Tibial nerve (tissue), 4 donors: ENCODE results near the gene SAXO2. TPM values are rescaled to one million over a fixed set of nuclear protein-coding genes. Genes with fewer than 3 reads are reported as not detected.
A peak's percentile ranks its signal among the peaks of the same experiment; 100 is the strongest.
"Not testable (repeated sequence)": the region's sequence is repeated elsewhere in the genome, so short reads cannot be mapped to it uniquely, and the experiment has no call there.

Experiments
- DNase-seq, 2 donors: peaks; one replicate each; pipeline ENCODE4 v3.0.0-alpha.2; 2019; ENCODE audit warnings: low spot score in 2 of 2
- H3K27ac ChIP-seq, 4 donors: fragments of 200-600 bp; sonication (generic) in 3 of 4; one replicate each; pipeline ENCODE4 v1.5.1; 2017 to 2019; ENCODE audit warnings: mild to moderate bottlenecking in 1 of 4
- H3K27me3 ChIP-seq, 2 donors: fragments of 200-600 bp; sonication (generic) in 1 of 2; one replicate each; pipeline versions ENCODE4 v1.5.1 to v1.6.0; 2017 to 2019
- H3K36me3 ChIP-seq, 3 donors: fragments of 200-600 bp; sonication (generic); one replicate each; pipeline ENCODE4 v1.5.1; 2018 to 2019
- H3K4me1 ChIP-seq, 4 donors: fragments of 200-600 bp; sonication (generic) in 3 of 4; one replicate each; pipeline ENCODE4 v1.5.1; 2017 to 2019
- H3K4me3 ChIP-seq, 4 donors: fragments of 200-600 bp; sonication (generic) in 3 of 4; one replicate each; pipeline ENCODE4 v1.5.1; 2017 to 2019; ENCODE audit warnings: mild to moderate bottlenecking in 1 of 4, moderate library complexity in 1 of 4
- H3K9me3 ChIP-seq, 4 donors: fragments of 200-600 bp; sonication (generic) in 3 of 4; one replicate each; pipeline ENCODE4 v1.5.1; 2017 to 2019
- CTCF ChIP-seq, 5 experiments: fragments of 200-600 bp in 3 of 5; fragments of 450-650 bp in 2 of 5; sonication (generic) in 3 of 5; IDR thresholded peaks; one replicate each; pipeline ENCODE4 v1.5.1; 2016 to 2019; ENCODE audit warnings: antibody characterized with exemption in 5 of 5, mild to moderate bottlenecking in 3 of 5, moderate library complexity in 2 of 5
- EP300 ChIP-seq, 2 donors: sonication (generic); formaldehyde crosslinking; IDR thresholded peaks; one replicate each; pipeline ENCODE4 v1.6.1; 2017; ENCODE audit warnings: antibody characterized with exemption in 2 of 2, mild to moderate bottlenecking in 1 of 2
- POLR2A ChIP-seq, 2 donors: fragments of 450-650 bp; IDR thresholded peaks; one replicate each; pipeline ENCODE4 v1.6.1; 2017; ENCODE audit warnings: antibody characterized with exemption in 2 of 2, mild to moderate bottlenecking in 2 of 2, moderate library complexity in 2 of 2
- WGBS, 2 donors: methylation state at CpG; one replicate each; pipeline ENCODE4 v1.1.5; 2018; 5-methylcytosine and 5-hydroxymethylcytosine counted together
- total RNA-seq, 4 donors: library from RNA; depleted of rRNA; stranded (reverse); fragments of >200 nt; gene quantifications; one replicate each; pipeline ENCODE4 v1.1.0, GENCODE V29; 2016

The SAXO2 gene
- total RNA-seq, 4 donors from 2014 or later = 0.78 to 2.6 (median 1.5) TPM; not detected in 1

DNA sequence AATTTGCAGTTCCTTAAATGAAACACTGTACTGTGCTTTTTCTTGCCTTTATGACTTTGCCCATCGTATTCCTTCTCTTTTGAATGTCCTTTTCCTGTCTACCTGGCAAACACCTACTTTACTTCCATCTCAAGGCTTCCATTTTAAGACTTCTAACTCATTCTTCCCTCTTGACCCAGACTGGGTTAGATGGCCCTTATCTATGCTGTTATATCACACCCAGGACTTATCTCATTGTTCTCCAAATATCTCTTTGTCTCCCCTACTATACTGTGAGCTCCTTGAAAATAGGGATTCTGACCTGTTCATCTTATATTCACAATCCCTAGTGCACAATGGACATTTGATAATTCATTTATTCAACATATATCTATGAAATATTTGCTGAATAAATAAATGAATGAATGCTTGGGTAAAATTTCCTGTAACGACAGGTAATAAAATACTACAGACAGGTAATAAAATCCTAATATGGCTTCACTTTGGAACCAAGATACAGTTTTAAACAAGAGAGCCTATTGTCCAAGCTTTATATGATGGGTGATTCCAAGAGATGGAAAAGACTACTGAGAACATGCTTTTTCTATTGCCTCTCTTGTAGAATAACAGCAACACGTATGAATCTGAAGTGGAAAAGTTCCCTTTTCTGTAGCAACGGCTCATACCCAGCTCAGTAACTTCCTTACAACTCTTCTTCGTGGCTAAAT lies 22.8 kb upstream of the SAXO2 start:
- Histone ChIP-seq H3K27me3 (no peaks in the 10 kb centered on the region), H3K27ac (no peak overlapping the region), H3K9me3 (no peaks in the 10 kb centered on the region), H3K36me3 (peaks cover 0 to 37% (median 6%) of the 10 kb centered on the region in 3 donors), H3K4me3 (no peak overlapping the region), H3K4me1 (no peaks in the 10 kb centered on the region)
- DNase-seq = no peak
- TF ChIP-seq EP300 (IDR thresholded peaks at IDR 0.05) (no peak), POLR2A (IDR thresholded peaks at IDR 0.05) (no peak), CTCF (IDR thresholded peaks at IDR 0.05) (no peak)
- 90 to 93% methylated on average over 5 of the region's 5 CpGs for WGBS, 2 donors

DNA sequence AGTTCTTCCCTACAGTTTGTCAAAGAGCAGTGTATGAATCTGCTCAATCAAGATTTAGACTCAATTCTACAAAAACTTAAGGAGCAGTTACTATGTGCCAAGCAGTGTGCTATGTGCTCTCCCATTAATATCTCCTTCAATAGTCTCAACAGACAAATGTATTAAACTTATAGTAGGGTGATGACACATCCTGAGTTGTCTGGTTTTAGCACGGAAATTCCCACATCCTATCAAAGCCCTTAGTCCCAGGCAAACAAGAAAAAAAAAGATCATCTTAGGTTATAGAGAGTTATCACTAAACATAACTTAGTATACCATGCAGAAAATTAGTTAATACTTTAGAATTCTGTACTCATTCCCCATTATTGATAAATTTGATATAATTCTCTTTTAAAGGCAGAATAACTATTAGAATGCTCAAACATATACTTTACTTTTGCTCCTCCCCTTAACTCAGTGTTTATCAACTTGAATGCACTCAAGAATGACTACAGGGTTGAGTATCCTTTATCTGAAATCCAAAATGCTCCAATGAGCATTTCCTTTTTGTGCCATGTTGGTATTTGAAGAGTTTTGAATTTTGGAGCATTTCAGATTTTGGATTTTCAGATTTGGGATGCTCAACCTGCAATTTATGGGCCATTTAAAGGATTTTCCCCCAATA lies 20.6 kb upstream of the SAXO2 start:
- H3K4me3 ChIP-seq, H3K4me1 ChIP-seq, DNase-seq, H3K27ac ChIP-seq, H3K27me3 ChIP-seq, H3K9me3 ChIP-seq: not testable (repeated sequence)
- WGBS, 2 donors = 81 to 97% methylated on average over 1 of the region's 1 CpG
- H3K36me3 ChIP-seq = peaks cover 0 to 47% (median 6%) of the 10 kb centered on the region in 3 donors

- DNase-seq = not testable (repeated sequence)
- 72 to 83% methylated on average over 4 of the region's 5 CpGs for WGBS, 2 donors
These were observed 19.0 kb upstream of the SAXO2 start for GRCh38 chr15:82243644-82244043.

DNA sequence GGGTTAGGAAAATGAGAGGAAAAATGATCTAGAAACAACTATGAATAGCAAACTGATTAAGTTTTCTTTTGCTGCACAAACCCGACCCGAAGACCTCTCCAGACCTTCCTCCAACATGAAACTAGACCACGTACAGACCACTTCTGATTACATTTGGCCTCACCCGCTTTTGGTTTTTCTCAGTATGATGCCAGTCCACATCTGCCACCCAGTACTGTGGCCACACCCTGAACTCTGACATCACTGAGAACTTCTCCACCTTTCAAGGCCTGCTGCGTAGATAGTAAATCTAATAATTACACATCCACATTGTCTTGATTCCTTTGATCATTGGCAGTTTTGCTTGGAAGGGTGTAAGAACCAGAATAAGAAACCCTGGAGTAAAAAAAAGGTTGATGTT lies 16.7 kb upstream of the SAXO2 start:
- H3K9me3 ChIP-seq, H3K27ac ChIP-seq, H3K4me3 ChIP-seq, H3K27me3 ChIP-seq, DNase-seq, H3K4me1 ChIP-seq: not testable (repeated sequence)
- WGBS, 2 donors = 81 to 83% methylated on average over 5 of the region's 5 CpGs
- H3K36me3 ChIP-seq = peaks cover 0 to 19% (median 0%) of the 10 kb centered on the region in 3 donors

More at GRCh38 chr15:82243644-82244043, 19.0 kb upstream of the SAXO2 start:
- H3K36me3 ChIP-seq = peaks cover 0 to 38% (median 6%) of the 10 kb centered on the region in 3 donors
- H3K4me1 ChIP-seq, H3K4me3 ChIP-seq, H3K9me3 ChIP-seq, H3K27ac ChIP-seq, H3K27me3 ChIP-seq: not testable (repeated sequence)

DNA sequence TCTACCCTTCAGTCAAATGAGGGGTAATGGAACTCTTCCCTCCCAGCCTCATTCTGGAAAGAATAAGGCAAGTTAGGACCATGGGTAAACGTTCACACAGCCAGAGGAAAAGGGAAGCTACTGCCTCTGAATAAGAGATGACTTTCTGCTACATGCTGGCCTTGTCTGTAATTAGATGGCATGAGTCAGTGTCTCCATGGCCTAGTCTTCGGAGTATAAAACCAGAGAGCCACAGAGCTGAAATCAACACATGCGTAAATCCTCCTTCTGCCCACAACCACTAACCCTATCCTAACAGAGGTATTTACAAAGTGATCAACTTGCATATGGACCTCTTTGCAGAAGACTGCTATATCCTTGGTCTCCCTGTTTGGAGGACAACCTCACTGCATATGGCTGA lies 14.4 kb upstream of the SAXO2 start:
- DNase-seq, H3K4me3 ChIP-seq, H3K4me1 ChIP-seq, H3K9me3 ChIP-seq, H3K27ac ChIP-seq, H3K27me3 ChIP-seq: not testable (repeated sequence)
- WGBS, 2 donors = 79 to 81% methylated on average over 3 of the region's 3 CpGs
- peaks cover 0 to 30% (median 0%) of the 10 kb centered on the region in 3 donors for H3K36me3 ChIP-seq

DNA sequence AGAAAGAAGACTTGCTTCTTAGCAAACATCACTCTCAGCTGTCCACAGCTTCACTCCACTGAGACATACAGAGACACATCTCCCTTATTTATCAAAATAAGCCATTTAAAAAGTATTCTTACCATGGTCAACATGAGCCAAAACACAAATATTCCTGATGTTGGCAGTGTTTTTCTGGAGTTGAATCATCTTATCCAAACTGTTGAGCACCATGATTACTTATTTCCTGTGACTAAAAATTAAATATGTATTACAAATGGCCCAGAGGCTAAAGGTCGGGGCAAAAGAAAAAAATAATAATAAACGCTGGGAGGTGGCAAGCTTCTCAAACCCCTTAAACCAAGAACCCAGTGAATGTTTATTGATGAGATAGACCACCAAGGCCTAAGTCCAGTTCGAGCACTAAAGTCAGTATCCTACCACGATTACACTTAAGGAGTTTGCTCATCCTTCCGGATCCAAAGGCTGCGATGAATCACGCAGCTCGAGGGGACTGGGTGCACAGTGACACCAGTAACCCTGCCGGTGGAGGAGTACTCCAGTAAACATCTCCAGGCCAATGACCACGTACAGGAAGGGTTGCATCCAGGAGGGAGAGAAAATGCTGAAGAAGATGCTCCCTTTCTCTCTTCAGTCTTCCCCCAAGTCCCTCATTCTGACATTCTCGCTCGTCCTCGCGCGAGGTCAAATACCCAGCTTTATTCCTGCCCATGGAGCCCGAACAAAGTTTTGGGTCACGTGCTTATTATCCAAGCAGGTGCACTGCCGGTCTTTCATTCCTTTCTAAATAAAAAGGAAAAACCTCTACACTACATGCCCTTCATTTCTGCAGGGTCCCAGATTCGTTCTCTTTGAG lies 824 bp upstream of the SAXO2 start:
- Histone ChIP-seq H3K27ac (peak overlapping the region in 3 of 4 donors; percentile 71 to 84 (median 79)), H3K36me3 (peaks cover 0 to 21% (median 0%) of the 10 kb centered on the region in 3 donors), H3K4me1 (peaks cover 0 to 28% (median 15%) of the 10 kb centered on the region in 4 donors), H3K4me3 (peak overlapping the region; percentile 72 to 95 (median 76))
- WGBS, 2 donors = 3 to 5% methylated on average over 19 of the region's 19 CpGs
- H3K27me3 ChIP-seq, H3K9me3 ChIP-seq: not testable (repeated sequence)
- DNase-seq = peak in 1 of 2 donors; percentile 4

GRCh38 chr15:82263350-82263749 lies 732 bp downstream of the SAXO2 start:
- Histone ChIP-seq H3K9me3 (no peaks in the 10 kb centered on the region), H3K27me3 (no peaks in the 10 kb centered on the region), H3K27ac (peak overlapping the region in 3 of 4 donors; percentile 71 to 84 (median 79)), H3K4me3 (peak overlapping the region in 3 of 4 donors; percentile 72 to 95 (median 78)), H3K36me3 (peaks cover 0 to 7% (median 0%) of the 10 kb centered on the region in 3 donors), H3K4me1 (peaks cover 0 to 28% (median 15%) of the 10 kb centered on the region in 4 donors)
- DNase-seq = no peak
- WGBS, 2 donors = 17 to 22% methylated on average over 3 of the region's 3 CpGs
- no peak for TF ChIP-seq EP300 (IDR thresholded peaks at IDR 0.05)
- no peak for TF ChIP-seq POLR2A (IDR thresholded peaks at IDR 0.05)
- TF ChIP-seq CTCF (IDR thresholded peaks at IDR 0.05) = no peak

- not testable (repeated sequence) for H3K4me3 ChIP-seq, DNase-seq, H3K4me1 ChIP-seq, H3K27me3 ChIP-seq, H3K9me3 ChIP-seq, H3K36me3 ChIP-seq, H3K27ac ChIP-seq
- WGBS, 2 donors = 66 to 77% methylated on average over 2 of the region's 2 CpGs
These were observed 4.5 kb downstream of the SAXO2 start for GRCh38 chr15:82267137-82267536.

DNA sequence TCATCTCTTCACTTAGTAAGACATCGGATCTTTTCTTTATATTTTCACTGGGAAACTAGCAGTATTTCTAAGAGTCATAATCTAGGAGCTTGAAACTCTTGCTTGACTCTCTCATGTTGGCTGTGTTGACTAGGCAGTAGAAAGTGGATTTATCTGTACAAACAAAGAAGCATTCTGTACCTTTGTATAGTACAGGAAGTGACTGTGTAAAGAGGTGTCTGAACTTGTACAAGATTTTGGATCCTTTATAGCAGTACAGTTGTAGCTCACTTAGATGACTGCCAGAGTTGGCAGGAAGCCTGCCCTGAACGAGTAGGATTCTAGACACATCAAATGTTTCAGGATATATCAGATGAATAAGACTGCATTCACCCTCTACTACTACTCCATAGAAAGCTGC lies 5.8 kb downstream of the SAXO2 start:
- not testable (repeated sequence) for H3K9me3 ChIP-seq, H3K27me3 ChIP-seq, H3K27ac ChIP-seq, H3K4me3 ChIP-seq, DNase-seq, H3K36me3 ChIP-seq, H3K4me1 ChIP-seq
- WGBS, 2 donors = 23 to 73% methylated on average over 2 of the region's 2 CpGs
